Measurements from ENCODE around the gene SRPK3. TPM values are rescaled to one million over a fixed set of nuclear protein-coding genes. Genes with fewer than 3 reads are reported as not detected.

Gene SRPK3
- total and polyA plus RNA-seq, 2 experiments from 2014 or later = 0.71 TPM; not detected in 1

DNA sequence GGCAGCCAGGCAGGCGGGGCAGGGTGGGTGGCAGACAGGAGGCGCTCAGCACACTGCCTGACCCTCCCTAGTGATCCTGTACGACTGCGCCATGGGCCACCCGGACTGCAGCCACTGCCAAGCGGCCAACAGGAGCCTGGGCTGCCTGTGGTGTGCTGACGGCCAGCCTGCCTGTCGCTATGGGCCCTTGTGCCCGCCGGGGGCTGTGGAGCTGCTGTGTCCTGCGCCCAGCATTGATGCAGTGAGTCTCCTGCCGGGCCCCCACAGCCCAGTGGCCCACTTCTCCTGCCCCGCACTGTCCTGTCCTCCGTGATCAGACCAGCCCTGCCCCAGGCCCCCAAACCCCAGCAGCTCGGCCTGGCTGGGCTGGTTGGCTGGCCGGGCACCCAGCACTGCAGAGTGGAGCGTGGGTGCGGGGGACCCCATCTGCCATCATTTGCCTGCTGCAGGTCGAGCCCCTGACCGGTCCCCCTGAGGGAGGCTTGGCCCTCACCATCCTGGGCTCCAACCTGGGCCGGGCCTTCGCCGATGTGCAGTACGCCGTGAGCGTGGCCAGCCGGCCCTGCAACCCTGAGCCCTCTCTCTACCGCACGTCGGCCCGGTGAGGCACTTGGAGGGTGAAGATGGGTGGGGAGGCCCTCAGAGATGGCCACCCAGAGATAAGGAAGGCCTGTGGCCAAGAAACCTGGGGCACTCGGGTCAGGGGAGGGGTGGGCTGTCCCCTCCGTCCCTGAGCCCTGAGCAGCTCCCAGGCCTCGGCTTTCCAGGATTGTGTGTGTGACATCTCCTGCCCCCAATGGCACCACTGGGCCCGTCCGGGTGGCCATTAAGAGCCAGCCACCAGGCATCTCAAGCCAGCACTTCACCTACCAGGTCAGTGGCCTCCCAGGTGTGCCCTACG lies 9.2 kb upstream of the SRPK3 start:
- H3K4me3 ChIP-seq = no peak overlapping the region
- DNase-seq (ENCODE audit: low read depth in 1 of 2, low spot score in 1 of 2) = no peak
- no peak for TF ChIP-seq CTCF (IDR thresholded peaks at IDR 0.05; ENCODE audit: low read depth, low read length)

DNA sequence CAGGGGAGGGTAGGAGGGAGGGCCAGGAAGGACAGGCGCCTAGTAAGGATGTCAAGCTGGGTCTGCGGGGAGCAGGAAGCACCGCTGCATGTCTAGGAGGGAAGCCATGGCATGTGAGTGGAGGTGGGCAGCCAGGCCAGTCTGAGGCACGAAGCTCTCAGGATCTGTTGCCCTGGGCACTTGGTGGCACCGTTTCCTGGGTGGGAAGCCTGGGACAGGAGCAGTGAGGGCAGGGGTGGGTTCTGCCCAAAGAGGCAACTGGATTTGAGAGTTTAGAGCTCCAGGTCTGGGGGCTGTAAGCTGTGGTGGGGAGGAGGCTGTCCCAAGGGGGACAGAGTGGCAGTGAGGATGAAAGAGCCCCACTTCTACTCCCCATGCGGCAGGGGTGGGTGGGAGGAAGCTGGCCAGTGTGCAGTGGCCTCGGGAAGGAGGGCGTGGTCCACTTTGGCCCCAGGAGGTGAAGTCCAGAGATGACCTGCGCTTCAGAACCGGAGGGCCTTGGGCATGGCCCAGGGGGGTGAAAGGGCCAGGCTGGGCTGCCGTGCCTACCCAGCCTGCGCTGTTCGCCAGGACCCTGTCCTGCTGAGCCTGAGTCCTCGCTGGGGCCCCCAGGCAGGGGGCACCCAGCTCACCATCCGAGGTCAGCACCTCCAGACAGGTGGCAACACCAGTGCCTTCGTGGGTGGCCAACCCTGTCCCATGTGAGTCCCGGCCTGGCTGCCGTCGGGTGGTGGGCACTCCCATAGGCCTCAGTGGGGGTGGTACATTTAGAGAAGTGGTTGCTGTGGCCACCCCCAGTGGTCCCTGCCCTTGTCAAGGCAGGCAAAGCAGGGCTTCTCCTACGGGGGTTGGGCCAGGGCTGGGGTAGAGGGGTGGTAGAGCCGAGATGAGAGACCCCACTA lies 8.3 kb upstream of the SRPK3 start:
- H3K4me3 ChIP-seq = no peak overlapping the region
- no peak for TF ChIP-seq CTCF (IDR thresholded peaks at IDR 0.05; ENCODE audit: low read depth, low read length)
- H3K4me1 ChIP-seq (ENCODE audit: low read depth) = no peaks in the 10 kb centered on the region
- no peaks in the 10 kb centered on the region for H3K9me3 ChIP-seq (ENCODE audit: low read depth)
- no peaks in the 10 kb centered on the region for H3K27me3 ChIP-seq
- H3K27ac ChIP-seq = no peak overlapping the region
- DNase-seq (ENCODE audit: low read depth in 1 of 2, low spot score in 1 of 2) = no peak
- H3K36me3 ChIP-seq = no peaks in the 10 kb centered on the region

More for the DNA sequence above, 9.2 kb upstream of the SRPK3 start:
- no peaks in the 10 kb centered on the region for H3K4me1 ChIP-seq (ENCODE audit: low read depth)
- no peaks in the 10 kb centered on the region for H3K27me3 ChIP-seq
- no peaks in the 10 kb centered on the region for H3K36me3 ChIP-seq
- no peaks in the 10 kb centered on the region for H3K9me3 ChIP-seq (ENCODE audit: low read depth)
- H3K27ac ChIP-seq = no peak overlapping the region

DNA sequence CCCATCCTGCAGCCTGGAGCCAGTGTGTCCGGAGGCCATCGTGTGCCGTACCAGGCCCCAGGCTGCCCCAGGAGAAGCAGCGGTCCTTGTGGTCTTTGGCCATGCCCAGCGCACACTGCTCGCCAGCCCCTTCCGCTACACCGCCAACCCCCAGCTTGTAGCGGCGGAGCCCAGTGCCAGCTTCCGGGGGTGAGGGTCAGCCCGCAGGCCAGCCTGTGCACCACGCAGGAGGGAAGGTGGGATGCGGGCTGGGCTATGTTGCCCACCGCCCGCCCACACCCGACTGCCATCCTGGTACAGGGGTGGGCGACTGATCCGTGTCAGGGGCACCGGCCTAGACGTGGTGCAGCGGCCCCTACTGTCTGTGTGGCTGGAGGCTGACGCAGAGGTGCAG lies 7.6 kb upstream of the SRPK3 start:
- Histone ChIP-seq H3K27ac (no peak overlapping the region), H3K4me1 (ENCODE audit: low read depth) (no peaks in the 10 kb centered on the region), H3K27me3 (no peaks in the 10 kb centered on the region), H3K36me3 (no peaks in the 10 kb centered on the region), H3K9me3 (ENCODE audit: low read depth) (no peaks in the 10 kb centered on the region), H3K4me3 (no peak overlapping the region)
- no peak for TF ChIP-seq CTCF (IDR thresholded peaks at IDR 0.05; ENCODE audit: low read depth, low read length)
- no peak for DNase-seq (ENCODE audit: low read depth in 1 of 2, low spot score in 1 of 2)

DNA sequence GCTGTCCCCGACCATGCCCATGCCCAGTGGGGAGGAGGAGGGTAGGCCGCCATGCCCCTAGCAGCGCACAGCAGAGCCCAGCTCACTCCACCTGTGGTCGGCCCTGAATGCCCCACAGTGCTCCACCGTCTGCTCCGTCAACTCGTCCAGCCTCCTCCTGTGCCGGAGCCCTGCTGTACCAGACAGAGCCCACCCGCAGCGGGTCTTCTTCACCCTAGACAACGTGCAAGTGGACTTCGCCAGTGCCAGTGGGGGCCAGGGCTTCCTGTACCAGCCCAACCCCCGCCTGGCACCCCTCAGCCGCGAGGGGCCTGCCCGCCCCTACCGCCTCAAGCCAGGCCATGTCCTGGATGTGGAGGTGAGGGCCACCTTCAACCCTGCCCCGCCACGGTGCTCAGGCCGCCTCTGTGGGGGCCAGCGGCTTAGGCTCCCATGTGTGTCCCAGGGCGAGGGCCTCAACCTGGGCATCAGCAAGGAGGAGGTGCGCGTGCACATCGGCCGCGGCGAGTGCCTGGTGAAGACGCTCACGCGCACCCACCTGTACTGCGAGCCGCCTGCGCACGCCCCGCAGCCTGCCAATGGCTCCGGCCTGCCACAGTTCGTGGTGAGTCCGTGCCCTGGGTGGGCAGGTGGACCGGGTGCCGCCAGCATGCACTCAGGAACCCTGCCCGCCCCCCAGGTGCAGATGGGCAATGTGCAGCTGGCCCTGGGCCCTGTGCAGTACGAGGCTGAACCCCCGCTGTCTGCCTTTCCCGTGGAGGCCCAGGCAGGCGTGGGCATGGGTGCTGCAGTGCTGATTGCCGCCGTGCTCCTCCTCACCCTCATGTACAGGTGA lies 6.9 kb upstream of the SRPK3 start:
- H3K27me3 ChIP-seq = no peaks in the 10 kb centered on the region
- H3K36me3 ChIP-seq = no peaks in the 10 kb centered on the region
- no peak overlapping the region for H3K27ac ChIP-seq
- no peak for TF ChIP-seq CTCF (IDR thresholded peaks at IDR 0.05; ENCODE audit: low read depth, low read length)
- DNase-seq (ENCODE audit: low read depth in 1 of 2, low spot score in 1 of 2) = no peak
- no peak overlapping the region for H3K4me3 ChIP-seq
- no peaks in the 10 kb centered on the region for H3K9me3 ChIP-seq (ENCODE audit: low read depth)
- H3K4me1 ChIP-seq (ENCODE audit: low read depth) = no peaks in the 10 kb centered on the region
